ENCODE data around the gene MCL1. TPM values are rescaled to one million over a fixed set of nuclear protein-coding genes. Genes with fewer than 3 reads are reported as not detected.

Gene MCL1
- total and polyA plus RNA-seq, 2 experiments from 2014 or later, result 55.3 to 244 TPM

DNA sequence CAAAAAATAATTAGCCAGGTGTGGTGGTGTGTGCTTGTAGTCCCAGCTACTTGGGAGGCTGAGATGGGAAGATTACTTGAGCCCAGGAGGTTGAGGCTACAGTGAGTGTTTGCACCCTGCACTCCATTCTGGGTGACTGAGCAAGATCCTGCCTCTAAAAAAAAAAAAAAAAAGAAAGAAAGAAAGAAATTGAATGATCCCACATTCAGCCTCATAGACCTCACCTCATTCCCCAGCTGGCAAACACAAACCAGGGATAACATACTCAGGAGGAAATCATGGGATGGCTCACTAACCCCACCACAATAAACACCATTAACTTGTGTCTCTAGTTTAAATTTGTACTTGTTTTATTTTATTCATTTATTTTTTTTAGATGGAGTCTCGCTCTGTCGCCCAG lies 41.5 kb upstream of the MCL1 start (continued):
- TF ChIP-seq ZNF462 (CRISPR knock-in tag; IDR thresholded peaks at IDR 0.05) (no peak), STAT1 (IDR thresholded peaks at IDR 0.05; ENCODE audit: unreplicated experiment) (no peak), JUNB (IDR thresholded peaks at IDR 0.05; ENCODE audit: unreplicated experiment) (no peak), POLR2AphosphoS5 (IDR thresholded peaks at IDR 0.05; ENCODE audit: low read depth) (no peak)
- TF ChIP-seq, protein P1, sequence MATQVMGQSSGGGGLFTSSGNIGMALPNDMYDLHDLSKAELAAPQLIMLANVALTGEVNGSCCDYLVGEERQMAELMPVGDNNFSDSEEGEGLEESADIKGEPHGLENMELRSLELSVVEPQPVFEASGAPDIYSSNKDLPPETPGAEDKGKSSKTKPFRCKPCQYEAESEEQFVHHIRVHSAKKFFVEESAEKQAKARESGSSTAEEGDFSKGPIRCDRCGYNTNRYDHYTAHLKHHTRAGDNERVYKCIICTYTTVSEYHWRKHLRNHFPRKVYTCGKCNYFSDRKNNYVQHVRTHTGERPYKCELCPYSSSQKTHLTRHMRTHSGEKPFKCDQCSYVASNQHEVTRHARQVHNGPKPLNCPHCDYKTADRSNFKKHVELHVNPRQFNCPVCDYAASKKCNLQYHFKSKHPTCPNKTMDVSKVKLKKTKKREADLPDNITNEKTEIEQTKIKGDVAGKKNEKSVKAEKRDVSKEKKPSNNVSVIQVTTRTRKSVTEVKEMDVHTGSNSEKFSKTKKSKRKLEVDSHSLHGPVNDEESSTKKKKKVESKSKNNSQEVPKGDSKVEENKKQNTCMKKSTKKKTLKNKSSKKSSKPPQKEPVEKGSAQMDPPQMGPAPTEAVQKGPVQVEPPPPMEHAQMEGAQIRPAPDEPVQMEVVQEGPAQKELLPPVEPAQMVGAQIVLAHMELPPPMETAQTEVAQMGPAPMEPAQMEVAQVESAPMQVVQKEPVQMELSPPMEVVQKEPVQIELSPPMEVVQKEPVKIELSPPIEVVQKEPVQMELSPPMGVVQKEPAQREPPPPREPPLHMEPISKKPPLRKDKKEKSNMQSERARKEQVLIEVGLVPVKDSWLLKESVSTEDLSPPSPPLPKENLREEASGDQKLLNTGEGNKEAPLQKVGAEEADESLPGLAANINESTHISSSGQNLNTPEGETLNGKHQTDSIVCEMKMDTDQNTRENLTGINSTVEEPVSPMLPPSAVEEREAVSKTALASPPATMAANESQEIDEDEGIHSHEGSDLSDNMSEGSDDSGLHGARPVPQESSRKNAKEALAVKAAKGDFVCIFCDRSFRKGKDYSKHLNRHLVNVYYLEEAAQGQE (IDR thresholded peaks at IDR 0.05; ENCODE audit: unreplicated experiment), result no peak

Data from GM23338 (cell line).